ENCODE measurements around the gene ASB2.

DNA sequence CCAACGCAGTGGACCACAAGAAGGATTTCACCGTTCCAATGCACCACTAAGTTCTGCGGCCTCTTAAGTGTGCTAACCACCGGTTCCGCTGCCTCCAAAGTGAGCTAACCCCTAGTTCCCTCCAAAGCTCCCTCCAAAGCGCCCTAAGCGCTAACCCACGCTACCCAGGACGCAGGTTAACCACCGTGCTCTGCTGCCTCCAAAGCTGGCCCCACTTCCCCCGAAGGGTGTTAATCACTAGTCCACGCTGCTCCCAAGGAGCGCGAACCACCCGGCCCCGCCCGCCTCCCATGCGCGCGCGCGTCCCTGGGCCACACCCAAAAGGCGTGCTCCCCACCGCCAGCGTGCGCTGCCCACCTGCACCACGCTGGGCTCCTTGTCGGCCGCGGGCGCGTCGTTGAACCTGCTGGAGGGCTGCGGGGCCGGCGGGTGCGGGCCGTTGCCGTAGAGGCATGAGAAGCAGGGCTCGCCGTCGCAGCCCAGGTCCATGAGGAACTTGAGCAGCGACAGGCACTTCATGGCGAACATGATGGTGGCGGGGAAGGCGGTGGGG lies 37.5 kb downstream of the ASB2 start:
- TF ChIP-seq CTCF (IDR thresholded peaks at IDR 0.05; ENCODE audit: low read depth, low read length) (no peak), EZH2phosphoT487 (IDR thresholded peaks at IDR 0.05; ENCODE audit: low read depth) (no peak)
